ENCODE results near the gene SLC25A34. TPM values are rescaled to one million over a fixed set of nuclear protein-coding genes. Genes with fewer than 3 reads are reported as not detected.

Gene SLC25A34
- total and polyA plus RNA-seq, 10 of the 15 experiments (the other 5 are each of a cell fraction or from before 2014, with no cell fraction given), result 0.02 to 1.6 (median 0.39) TPM

- no peak overlapping the region for H2AFZ ChIP-seq (ENCODE audit: control insufficient read depth, low read depth, low read length)
- no peaks in the 10 kb centered on the region for H3K4me1 ChIP-seq (ENCODE audit: control insufficient read depth, insufficient read depth, low read length)
- ChIA-PET POLR2A (interaction anchor here (0.6 kb wide), 1 partner anchor 200 kb away, joined by 6 read pairs; no protein-coding TSS in a partner anchor), CTCF (no interaction called here), SMC1A (ENCODE audit: uncharacterized antibody, unreplicated experiment) (no interaction called here), RAD21 (ENCODE audit: unreplicated experiment) (no interaction called here)
- no peaks in the 10 kb centered on the region for H3K79me2 ChIP-seq (ENCODE audit: control insufficient read depth, insufficient read depth, low read length)
- H3K36me3 ChIP-seq (ENCODE audit: control insufficient read depth in 2 of 2, insufficient read depth in 2 of 2, low read length in 1 of 2), result no peaks in the 10 kb centered on the region
- 0% methylated on average over 2 of the region's 2 CpGs for WGBS (ENCODE audit: insufficient coverage, insufficient replicate concordance, low lambda C conversion rate, missing lambda C conversion rate)
- H3K9ac ChIP-seq (ENCODE audit: control insufficient read depth, insufficient read depth, low read length), result no peak overlapping the region
- H4K20me1 ChIP-seq (ENCODE audit: control insufficient read depth, insufficient read depth), result no peaks in the 10 kb centered on the region
- FAIRE-seq, result no peak
- no peak overlapping the region for H3K4me2 ChIP-seq (ENCODE audit: control insufficient read depth, insufficient read depth)
- H3K4me3 ChIP-seq, result no peak overlapping the region
- DNase-seq (ENCODE audit: low read depth, low spot score), result no peak
- peaks cover 8 to 22% of the 10 kb centered on the region in 2 experiments; a peak in 3 of 4 replicates for H3K27me3 ChIP-seq (replicated peaks in 1 of 2; ENCODE audit: control insufficient read depth in 2 of 2, insufficient read depth in 2 of 2, low read length in 1 of 2)
- in situ Hi-C loops (cut with MboI), result no loop called here
- no peak overlapping the region for H3K27ac ChIP-seq (ENCODE audit: control insufficient read depth, insufficient read depth)
- no peak for ATAC-seq
- intact Hi-C loops (cut with micrococcal nuclease; ENCODE audit: unreplicated experiment), result no loop called here
- no peak for TF ChIP-seq USF2 (IDR thresholded peaks at IDR 0.05; ENCODE audit: borderline replicate concordance, low read depth, low read length)
- TF ChIP-seq, protein P1, sequence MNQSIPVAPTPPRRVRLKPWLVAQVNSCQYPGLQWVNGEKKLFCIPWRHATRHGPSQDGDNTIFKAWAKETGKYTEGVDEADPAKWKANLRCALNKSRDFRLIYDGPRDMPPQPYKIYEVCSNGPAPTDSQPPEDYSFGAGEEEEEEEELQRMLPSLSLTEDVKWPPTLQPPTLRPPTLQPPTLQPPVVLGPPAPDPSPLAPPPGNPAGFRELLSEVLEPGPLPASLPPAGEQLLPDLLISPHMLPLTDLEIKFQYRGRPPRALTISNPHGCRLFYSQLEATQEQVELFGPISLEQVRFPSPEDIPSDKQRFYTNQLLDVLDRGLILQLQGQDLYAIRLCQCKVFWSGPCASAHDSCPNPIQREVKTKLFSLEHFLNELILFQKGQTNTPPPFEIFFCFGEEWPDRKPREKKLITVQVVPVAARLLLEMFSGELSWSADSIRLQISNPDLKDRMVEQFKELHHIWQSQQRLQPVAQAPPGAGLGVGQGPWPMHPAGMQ (IDR thresholded peaks at IDR 0.05; ENCODE audit: borderline replicate concordance), result no peak
- no peak for TF ChIP-seq SREBF1 (IDR thresholded peaks at IDR 0.05; ENCODE audit: low read length)
- no peak for TF ChIP-seq ZBED1 (IDR thresholded peaks at IDR 0.05; ENCODE audit: borderline replicate concordance)
- TF ChIP-seq TARDBP (IDR thresholded peaks at IDR 0.05; ENCODE audit: borderline replicate concordance), result no peak
- TF ChIP-seq CBFB (IDR thresholded peaks at IDR 0.05; ENCODE audit: low read depth), result no peak
- TF ChIP-seq ZZZ3 (IDR thresholded peaks at IDR 0.05; ENCODE audit: control insufficient read depth, insufficient read length, low read depth), result no peak
- TF ChIP-seq CHD4 (IDR thresholded peaks at IDR 0.05), result no peak
- no peak for TF ChIP-seq IKZF2 (IDR thresholded peaks at IDR 0.05)
- TF ChIP-seq RUNX3 (IDR thresholded peaks at IDR 0.05; ENCODE audit: low read length), result no peak
- TF ChIP-seq EZH2 (IDR thresholded peaks at IDR 0.05; ENCODE audit: borderline replicate concordance, control insufficient read depth, low read depth, low read length), result no peak
- TF ChIP-seq ESRRA (IDR thresholded peaks at IDR 0.05; ENCODE audit: low read length), result no peak
- TF ChIP-seq DPF2 (IDR thresholded peaks at IDR 0.05), result no peak
- TF ChIP-seq SMARCA5 (IDR thresholded peaks at IDR 0.05), result no peak
- TF ChIP-seq ZBTB11 (CRISPR knock-in tag; IDR thresholded peaks at IDR 0.05), result no peak
- H3K9me3 ChIP-seq (replicated peaks; ENCODE audit: control insufficient read depth, insufficient read depth, low read length), result no peaks in the 10 kb centered on the region
- no TSS peak for BruUV-seq (replicated peaks)
Observed at GRCh38 chr1:15755021-15755645, 19.1 kb downstream of the SLC25A34 start.

Data from GM12878 (cell line).